Kidney (tissue), 14 donors: Measurements from ENCODE around the gene ZNF524. TPM values are rescaled to one million over a fixed set of nuclear protein-coding genes. Genes with fewer than 3 reads are reported as not detected.

Experiments
- DNase-seq, 5 donors: peaks; one replicate each; pipeline ENCODE4 v3.0.0-alpha.2; 2013 to 2020
- FAIRE-seq: peaks from 2 replicates; lab custom pipeline; 2012; peaks lifted over from hg19 to GRCh38; lab: Jason Lieb, UNC
- H3K27ac ChIP-seq, 2 donors: one replicate each; pipeline ENCODE4 v1.7.0; 2013; ENCODE audit warnings: low read depth in 2 of 2, low read length in 2 of 2, inconsistent platforms in 1 of 2
- H3K27me3 ChIP-seq: one replicate; pipeline ENCODE4 v1.7.1; 2013; ENCODE audit warnings: low read length, inconsistent platforms; ENCODE audit not compliant: control insufficient read depth, insufficient read depth
- H3K36me3 ChIP-seq, 3 donors: one replicate each; pipeline versions ENCODE4 v1.7.0 to v1.7.1; 2013; ENCODE audit warnings: low read length in 3 of 3, control low read depth in 1 of 3, inconsistent platforms in 1 of 3; ENCODE audit not compliant: insufficient read depth in 3 of 3, control insufficient read depth in 2 of 3
- H3K4me1 ChIP-seq, 3 donors: one replicate each; pipeline versions ENCODE4 v1.7.0 to v1.7.1; 2013; ENCODE audit warnings: low read length in 3 of 3, inconsistent platforms in 1 of 3, low read depth in 1 of 3; ENCODE audit not compliant: control insufficient read depth in 2 of 3, insufficient read depth in 2 of 3
- H3K4me3 ChIP-seq, 3 donors: one replicate each; pipeline versions ENCODE4 v1.7.0 to v1.8.1; 2013; ENCODE audit warnings: low read length in 3 of 3, control low read depth in 1 of 3, inconsistent platforms in 1 of 3
- H3K9ac ChIP-seq, 3 donors: one replicate each; pipeline versions ENCODE4 v1.7.0 to v1.7.1; 2013; ENCODE audit warnings: low read length in 3 of 3, control low read depth in 1 of 3, inconsistent platforms in 1 of 3
- H3K9me3 ChIP-seq, 3 donors: one replicate each; pipeline versions ENCODE4 v1.7.0 to v1.7.1; 2013; ENCODE audit warnings: low read length in 3 of 3, control low read depth in 1 of 3, inconsistent platforms in 1 of 3; ENCODE audit not compliant: control insufficient read depth in 2 of 3, insufficient read depth in 1 of 3
- intact Hi-C: fragments of 100-400 bp; cut with DNase I; formaldehyde crosslinking; loops from one replicate; pipeline ENCODE4 v1.11.1; 2022
- polyA plus RNA-seq: library from polyadenylated mRNA; stranded (reverse); fragments of 350-450 nt; fragmentation: Illumina TruSeq; extraction: RNeasy Lipid Tissue Mini Kit (QIAGEN cat#74804); gene quantifications from one replicate; pipeline ENCODE4 v1.2.3, GENCODE V29; 2014; ENCODE audit warnings: low read depth, low replicate concordance; ENCODE audit not compliant: insufficient read depth
- total RNA-seq: library from RNA; stranded (reverse); fragmentation: NEBNext Ultra II Directional; extraction: Animal tissue kit (Norgen Biotek cat#: 25700); gene quantifications from one replicate; pipeline ENCODE4 v1.2.1, GENCODE V29; 2021
- TF ChIP-seq, protein P1 (sequence below): IDR thresholded peaks from 3 replicates; pipeline ENCODE4 v1.5.1; 2012; ENCODE audit warnings: mild to moderate bottlenecking, moderate library complexity, borderline replicate concordance; ENCODE audit not compliant: insufficient read depth; ENCODE audit errors: extremely low read depth
- donor health status: control.
- donor health status: control.
- donor health status: control.
- donor health status: control.
- donor health status: control.
- donor health status: DM: yes; HTN: yes; CAD: no.
- donor health status: Normal renal cell carcinoma (clear cell type).

Gene ZNF524
- total and polyA plus RNA-seq, 2 donors from 2014 or later = 22.9 to 32.6 TPM

- H3K4me3 ChIP-seq = no peak overlapping the region
- DNase-seq (no peak), FAIRE-seq (no peak)
- H3K9me3 ChIP-seq = no peaks in the 10 kb centered on the region
- H3K36me3 ChIP-seq = peaks cover 0 to 8% (median 0%) of the 10 kb centered on the region in 3 donors
- no peak overlapping the region for H3K27ac ChIP-seq
- TF ChIP-seq, protein P1, sequence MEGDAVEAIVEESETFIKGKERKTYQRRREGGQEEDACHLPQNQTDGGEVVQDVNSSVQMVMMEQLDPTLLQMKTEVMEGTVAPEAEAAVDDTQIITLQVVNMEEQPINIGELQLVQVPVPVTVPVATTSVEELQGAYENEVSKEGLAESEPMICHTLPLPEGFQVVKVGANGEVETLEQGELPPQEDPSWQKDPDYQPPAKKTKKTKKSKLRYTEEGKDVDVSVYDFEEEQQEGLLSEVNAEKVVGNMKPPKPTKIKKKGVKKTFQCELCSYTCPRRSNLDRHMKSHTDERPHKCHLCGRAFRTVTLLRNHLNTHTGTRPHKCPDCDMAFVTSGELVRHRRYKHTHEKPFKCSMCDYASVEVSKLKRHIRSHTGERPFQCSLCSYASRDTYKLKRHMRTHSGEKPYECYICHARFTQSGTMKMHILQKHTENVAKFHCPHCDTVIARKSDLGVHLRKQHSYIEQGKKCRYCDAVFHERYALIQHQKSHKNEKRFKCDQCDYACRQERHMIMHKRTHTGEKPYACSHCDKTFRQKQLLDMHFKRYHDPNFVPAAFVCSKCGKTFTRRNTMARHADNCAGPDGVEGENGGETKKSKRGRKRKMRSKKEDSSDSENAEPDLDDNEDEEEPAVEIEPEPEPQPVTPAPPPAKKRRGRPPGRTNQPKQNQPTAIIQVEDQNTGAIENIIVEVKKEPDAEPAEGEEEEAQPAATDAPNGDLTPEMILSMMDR = no peak
- H3K9ac ChIP-seq = no peak overlapping the region
- intact Hi-C loops = no loop called here
- peaks cover 3 to 11% (median 6%) of the 10 kb centered on the region in 3 donors for H3K4me1 ChIP-seq
- no peaks in the 10 kb centered on the region for H3K27me3 ChIP-seq
Observed at GRCh38 chr19:55576746-55577145, 23.3 kb upstream of the ZNF524 start.

DNA sequence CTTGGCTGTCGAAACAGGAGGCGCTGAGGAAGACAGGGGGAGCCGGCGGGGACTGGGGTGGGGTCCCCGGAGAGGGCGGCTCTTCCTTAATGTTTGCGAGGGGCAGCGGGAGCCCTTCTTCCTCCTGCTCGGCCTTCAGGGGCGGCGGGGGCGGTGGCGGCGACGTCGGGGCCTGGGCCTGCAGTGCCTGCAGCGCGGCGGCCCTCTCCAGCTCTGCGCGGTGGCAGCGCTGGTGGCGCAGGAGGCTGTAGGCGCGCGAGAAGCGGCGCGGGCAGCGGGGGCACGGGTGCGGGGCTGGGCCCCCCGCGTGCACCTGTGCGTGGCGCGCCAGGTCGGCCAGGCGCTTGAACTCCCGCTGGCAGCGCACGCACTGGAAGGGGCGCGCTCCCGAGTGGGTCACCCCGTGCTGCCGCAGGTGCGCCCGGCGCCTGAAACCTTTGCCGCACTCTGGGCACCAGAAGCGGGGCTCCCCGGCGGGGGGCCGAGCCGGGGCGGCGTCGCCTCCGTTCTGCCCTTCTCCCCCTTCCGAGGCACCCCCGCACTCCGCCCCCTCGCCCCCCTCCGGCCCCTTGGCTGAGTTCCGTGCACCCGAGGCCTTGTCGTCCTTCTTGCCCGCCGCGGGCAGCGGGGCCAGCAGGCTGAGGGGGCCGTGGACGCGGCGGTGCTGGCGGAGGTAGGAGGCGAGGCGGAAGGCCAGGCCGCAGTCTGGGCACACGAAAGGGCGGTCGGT is 21.9 kb upstream of the ZNF524 start:
- no peaks in the 10 kb centered on the region for H3K27me3 ChIP-seq
- H3K4me3 ChIP-seq = no peak overlapping the region
- H3K4me1 ChIP-seq = peaks cover 3 to 11% (median 6%) of the 10 kb centered on the region in 3 donors
- TF ChIP-seq, protein P1 = no peak
- DNase-seq (peak in 1 of 5 donors; percentile 77), FAIRE-seq (no peak)
- H3K36me3 ChIP-seq = peaks cover 0 to 8% (median 0%) of the 10 kb centered on the region in 3 donors
- no peak overlapping the region for H3K9ac ChIP-seq
- no peaks in the 10 kb centered on the region for H3K9me3 ChIP-seq
- intact Hi-C loops = no loop called here
- no peak overlapping the region for H3K27ac ChIP-seq

DNA sequence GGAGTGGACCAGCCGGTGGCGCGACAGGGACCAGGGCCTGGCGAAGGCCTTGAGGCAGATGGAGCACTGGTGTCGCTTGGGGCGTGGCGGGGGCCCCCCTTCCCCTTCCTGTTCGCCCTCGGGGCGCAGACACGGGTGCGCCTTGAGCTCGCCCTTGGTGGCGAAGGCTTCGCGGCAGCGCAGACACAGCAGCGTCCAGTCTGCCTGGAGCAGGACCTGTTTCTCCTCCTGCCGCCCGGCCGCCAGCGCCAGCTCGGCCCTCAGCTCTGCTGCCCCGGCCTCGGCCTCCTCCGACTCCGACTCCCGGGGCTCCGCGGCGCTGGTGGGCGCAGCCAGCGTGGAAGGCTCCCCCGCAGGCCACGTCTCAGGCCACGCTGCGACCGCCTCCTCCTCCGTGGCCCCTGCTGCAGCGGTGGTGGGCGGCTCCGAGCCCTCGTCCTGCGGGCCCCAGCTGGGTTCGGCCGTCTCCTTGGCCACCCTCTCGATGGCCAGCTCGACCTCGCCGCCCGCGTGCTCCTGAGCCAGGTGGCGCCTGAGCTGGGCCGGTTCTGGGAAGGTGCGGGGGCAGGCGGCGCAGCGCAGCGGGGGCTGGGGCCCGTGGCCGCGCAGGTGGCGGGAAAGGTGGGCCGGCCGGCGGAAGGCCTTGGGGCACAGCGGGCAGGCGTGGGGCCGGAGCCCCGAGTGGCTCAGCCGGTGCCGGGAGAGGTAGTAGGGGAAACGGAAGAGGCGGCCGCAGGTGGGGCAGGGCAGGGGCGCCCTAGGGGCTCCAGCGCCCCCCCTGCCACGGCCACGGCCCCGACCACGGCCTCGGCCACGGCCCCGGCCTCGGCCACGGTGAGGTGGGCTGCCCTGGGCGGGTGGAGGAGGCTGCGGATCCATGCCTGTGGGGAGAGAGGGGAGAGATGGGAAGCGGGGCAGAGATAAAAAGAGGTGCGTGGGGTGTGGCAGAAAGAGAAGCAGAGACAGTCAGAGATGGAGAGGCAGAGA is 21.0 kb upstream of the ZNF524 start:
- peak overlapping the region in 2 of 3 donors; percentile 77 to 79 for H3K9ac ChIP-seq
- intact Hi-C loops = no loop called here
- H3K36me3 ChIP-seq = peaks cover 0 to 8% (median 0%) of the 10 kb centered on the region in 3 donors
- H3K27ac ChIP-seq = no peak overlapping the region
- no peaks in the 10 kb centered on the region for H3K27me3 ChIP-seq
- H3K9me3 ChIP-seq = no peaks in the 10 kb centered on the region
- H3K4me1 ChIP-seq = peaks cover 3 to 11% (median 6%) of the 10 kb centered on the region in 3 donors
- FAIRE-seq (no peak), DNase-seq (peak in 1 of 5 donors; percentile 75)
- peak overlapping the region; percentile 30 to 87 (median 75) for H3K4me3 ChIP-seq
- TF ChIP-seq, protein P1 = no peak
